Glomerular endothelial cell (primary cell): ENCODE measurements around the gene BNIP3. TPM values are rescaled to one million over a fixed set of nuclear protein-coding genes. Genes with fewer than 3 reads are reported as not detected.

Experiments used
- DNase-seq: peaks from one replicate; pipeline ENCODE4 v3.0.0-alpha.2; 2011; ENCODE audit warnings: low read depth, low spot score; ENCODE audit errors: extremely low read depth
- total RNA-seq: library from RNA; depleted of rRNA; stranded (reverse); fragments of >200 nt; gene quantifications from 2 replicates; pipeline ENCODE4 v1.2.3, GENCODE V29; 2015

BNIP3 gene
- total RNA-seq, 1 donor from 2014 or later, result 127 TPM

GRCh38 chr10:131979821-131980270 lies 1.9 kb downstream of the BNIP3 start:
- no peak for DNase-seq

DNA sequence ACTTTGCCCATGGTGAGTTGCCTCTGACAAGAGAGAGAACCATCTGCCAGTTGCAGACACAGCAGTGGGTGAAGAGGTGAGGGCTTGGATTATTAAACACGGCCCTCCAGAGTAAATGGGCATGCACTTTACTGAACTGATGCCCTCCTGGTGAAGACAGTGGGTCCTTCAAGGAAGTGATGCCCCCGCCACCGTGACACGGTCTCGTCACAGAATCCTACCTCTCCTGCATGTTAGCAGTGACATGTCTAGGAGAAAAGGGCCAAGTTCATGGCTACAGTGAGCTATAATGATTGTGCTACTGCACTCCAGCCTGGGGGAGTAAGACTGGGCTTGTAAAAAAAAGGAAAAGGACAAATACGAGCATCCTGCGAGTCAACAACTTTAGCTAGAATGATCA lies 2.4 kb downstream of the BNIP3 start:
- no peak for DNase-seq

- no peak for DNase-seq
These were observed 2.9 kb downstream of the BNIP3 start for GRCh38 chr10:131978851-131979250.

GRCh38 chr10:131978366-131978765 lies 3.4 kb downstream of the BNIP3 start:
- no peak for DNase-seq

- no peak for DNase-seq
These were observed 4.2 kb downstream of the BNIP3 start for GRCh38 chr10:131977323-131978096.

DNA sequence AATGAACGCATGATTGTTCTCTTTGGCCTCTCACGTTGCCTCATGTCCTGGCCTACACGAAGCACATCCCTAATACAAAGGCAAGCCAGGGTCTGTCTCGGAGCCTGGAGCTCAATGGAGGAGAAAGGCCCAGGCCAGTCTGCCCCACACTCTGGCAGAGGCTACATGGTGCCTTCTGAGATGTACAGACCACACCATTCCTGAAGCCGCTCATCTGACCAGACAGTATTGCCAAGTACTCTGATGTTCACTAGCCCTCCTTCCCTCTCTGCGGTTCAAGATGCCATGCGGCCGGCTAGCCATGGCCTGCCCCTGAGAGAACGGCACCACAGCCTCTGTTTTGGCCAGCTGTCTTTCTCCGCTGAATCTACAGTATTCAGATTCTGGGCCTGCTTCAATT lies 5.9 kb downstream of the BNIP3 start:
- no peak for DNase-seq

- no peak for DNase-seq
These were observed 6.7 kb downstream of the BNIP3 start for GRCh38 chr10:131975003-131975402.

DNA sequence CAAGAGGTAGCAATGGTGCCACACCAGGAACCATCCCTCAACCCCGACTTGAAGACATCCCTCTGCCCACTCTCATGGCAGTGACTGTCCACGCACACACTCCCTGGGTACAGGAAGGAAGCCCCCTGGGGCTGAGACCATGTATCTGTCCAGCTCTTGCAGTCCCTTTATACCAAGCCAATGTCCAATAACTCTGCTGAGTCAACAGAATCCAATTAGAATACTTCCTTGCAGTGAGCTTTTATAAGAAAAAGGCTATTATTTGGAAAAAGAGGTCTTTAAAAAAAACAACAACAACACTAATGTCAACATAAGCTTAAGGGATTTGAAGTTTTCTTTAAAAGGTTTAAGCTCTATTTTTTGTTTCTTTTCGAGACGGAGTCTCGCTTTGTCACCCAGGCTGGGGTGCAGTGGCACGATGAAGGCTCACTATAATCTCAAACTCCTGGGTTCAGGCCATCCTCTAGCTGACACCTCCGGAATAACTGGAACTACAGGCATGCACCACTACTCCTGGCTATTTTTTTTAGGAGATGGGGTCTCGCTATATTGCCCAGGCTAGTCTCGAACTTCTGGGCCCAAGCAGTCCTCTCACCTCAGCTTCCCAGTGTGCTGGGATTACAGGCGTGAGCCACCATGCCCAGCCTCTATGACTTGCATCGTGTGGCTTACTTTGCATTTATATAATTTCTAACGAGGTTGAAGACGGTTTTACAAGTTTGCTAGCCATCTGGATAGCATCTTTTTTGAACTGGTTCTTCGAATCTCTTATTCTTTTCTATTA lies 7.5 kb downstream of the BNIP3 start:
- DNase-seq, result no peak

DNA sequence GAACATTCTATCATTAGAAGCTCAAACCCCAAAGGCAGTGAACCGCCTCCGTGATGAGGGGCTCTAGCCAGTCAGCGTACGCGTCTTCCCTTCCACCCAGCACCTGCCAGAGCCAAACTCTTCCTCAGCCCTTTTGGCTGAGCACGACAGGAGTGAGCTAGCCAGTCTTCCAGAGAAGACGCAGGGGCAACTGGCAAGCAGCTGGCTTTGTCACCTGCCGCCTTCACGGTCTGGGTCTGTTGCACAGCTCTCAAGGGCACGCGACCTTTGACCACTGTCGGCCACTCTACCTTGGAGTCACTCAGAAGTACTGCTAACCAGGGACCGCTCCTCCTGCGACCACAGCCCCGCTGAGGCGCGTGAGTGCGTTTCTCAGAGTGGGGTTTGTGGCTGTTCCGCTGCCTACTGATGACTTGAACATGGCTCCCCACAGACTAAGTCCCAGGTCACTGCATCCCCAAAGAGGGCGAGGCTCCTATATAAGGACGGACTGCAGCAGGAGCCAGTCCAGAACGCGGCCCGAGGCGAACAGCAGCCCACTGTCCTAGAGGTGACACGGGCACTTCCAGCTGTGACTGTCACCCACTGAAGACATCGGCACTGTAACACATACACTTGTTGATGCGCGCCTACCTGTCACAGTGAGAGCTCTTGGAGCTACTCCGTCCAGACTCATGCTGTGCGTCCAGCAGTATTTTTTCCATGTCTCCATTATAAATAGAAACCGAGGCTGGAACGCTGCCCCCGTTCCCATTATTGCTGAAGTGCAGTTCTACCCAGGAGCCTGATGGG lies 8.4 kb downstream of the BNIP3 start:
- no peak for DNase-seq

GRCh38 chr10:131972474-131973071 lies 9.2 kb downstream of the BNIP3 start:
- no peak for DNase-seq

- no peak for DNase-seq
These were observed 10.1 kb downstream of the BNIP3 start for GRCh38 chr10:131971591-131971990.

- no peak for DNase-seq
These were observed 10.8 kb downstream of the BNIP3 start for GRCh38 chr10:131970946-131971345.

DNA sequence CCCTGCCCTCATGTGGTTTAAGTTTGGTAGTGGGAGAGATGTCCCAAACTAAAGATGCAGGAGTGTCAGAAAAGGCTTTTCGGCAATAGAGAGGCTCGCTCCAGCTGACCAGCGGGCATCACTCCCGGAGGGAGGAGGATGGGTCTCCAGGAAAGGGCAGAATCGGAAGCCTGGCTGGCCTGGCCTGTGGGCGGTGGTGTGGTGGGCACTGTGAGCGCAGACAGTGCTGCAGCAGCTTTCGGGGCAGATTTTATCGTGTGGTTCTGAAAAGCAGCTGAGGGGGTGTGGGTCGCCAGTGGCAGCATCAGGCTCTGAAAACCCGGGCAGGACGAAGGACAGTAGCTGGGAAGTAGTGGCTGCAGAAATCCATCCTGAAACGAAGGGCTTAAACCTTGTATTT lies 12.8 kb downstream of the BNIP3 start:
- DNase-seq, result no peak

DNA sequence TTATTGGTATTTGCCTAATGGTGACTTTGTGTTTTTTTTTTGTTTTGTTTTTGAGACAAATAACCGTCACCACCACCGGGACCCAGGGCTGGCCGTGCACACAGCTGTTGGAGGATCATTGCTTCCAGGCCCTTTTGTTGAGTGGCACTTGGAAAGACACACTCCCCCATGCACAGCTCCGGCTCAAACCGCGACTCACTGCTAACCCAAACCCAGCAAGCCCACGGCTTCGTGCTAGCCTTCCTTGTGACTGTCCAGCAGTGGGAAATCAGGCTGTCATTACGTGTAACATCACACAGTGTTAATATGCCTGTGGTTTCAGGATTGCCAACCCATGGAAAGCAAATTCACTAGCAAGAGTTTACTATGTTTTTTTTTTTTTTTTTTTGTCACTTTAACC lies 17.4 kb downstream of the BNIP3 start:
- DNase-seq, result no peak

GRCh38 chr10:131963811-131964210 lies 17.9 kb downstream of the BNIP3 start:
- no peak for DNase-seq

GRCh38 chr10:131963350-131963749 lies 18.4 kb downstream of the BNIP3 start:
- no peak for DNase-seq

DNA sequence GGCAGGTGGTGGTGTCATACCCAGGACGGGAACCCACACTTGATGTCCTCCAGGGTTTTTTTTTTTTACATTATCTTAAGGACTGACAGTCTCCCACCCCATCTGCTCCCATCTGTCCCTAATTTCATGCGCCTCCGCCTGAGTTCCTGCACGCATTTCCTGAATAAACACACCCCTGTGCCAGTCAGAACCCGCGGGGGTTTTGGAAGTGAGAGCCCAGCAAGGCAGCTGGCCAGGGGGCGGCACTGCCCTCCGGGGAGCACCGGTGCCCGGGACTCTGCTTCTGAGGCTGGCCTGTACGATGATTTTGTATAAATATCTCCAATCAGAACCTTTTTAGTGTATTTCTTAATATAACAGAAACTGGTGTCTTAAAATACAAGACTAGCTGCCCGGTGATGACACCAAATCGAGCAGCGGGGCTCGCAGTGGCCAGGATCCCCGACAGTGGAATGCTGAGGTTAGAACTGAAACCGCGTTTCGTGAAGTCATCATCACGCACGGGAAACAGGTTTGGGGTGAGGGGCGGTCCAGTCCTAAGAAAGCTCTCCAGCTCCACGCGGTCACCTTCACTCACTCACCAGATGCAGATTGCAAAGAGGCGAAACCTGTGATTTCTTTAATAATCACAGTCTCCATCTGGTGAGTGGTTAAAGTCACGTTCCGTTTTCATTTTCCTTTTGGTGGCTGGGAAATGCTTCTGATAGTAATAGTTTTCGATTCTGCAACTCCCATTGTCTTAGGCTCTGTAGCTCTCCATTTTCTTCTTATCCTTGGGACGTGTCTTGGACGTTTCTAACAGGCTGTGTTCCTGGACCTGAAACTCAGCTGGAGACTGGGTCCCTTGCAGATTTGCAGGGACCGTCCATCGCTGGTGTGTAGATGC lies 19.7 kb downstream of the BNIP3 start:
- DNase-seq, result no peak

GRCh38 chr10:131961047-131961776 lies 20.5 kb downstream of the BNIP3 start:
- DNase-seq, result no peak

DNA sequence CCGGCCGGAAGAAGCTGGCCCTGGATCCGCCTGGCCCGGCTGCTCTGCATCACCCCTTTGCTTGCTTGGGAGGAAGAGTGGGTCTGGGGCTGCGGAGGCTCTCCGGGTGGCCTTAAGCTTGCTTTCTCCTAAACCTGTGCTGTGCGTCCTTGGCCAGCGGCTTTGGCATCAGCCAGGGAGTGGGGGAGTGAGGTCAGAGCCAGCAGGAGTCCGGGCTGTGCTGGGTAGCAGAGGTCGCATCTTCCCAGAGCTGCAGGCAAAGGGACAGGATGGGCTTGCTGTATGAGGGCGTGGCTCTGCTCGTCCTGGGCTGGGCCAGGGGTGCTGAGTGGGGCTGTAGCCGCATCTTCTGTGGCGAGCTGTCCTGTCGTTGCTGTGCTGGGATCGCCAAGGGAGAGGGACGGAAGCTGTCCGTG lies 21.1 kb downstream of the BNIP3 start:
- DNase-seq, result no peak
